Measurements from ENCODE around the gene MAP6D1.

MAP6D1 gene

GRCh38 chr3:183797996-183798395 lies 27.4 kb downstream of the MAP6D1 start:
- no peak for ATAC-seq
- TF ChIP-seq GLIS3 (CRISPR knock-in tag; IDR thresholded peaks at IDR 0.05) (no peak), CREB5 (CRISPR knock-in tag; IDR thresholded peaks at IDR 0.05; ENCODE audit: low read depth) (no peak), ISL1 (CRISPR knock-in tag; IDR thresholded peaks at IDR 0.05) (no peak), TSHZ2 (CRISPR knock-in tag; IDR thresholded peaks at IDR 0.05) (no peak), ZNF565 (CRISPR knock-in tag; conservative IDR thresholded peaks at IDR 0.05; ENCODE audit: low read depth) (no peak), TOX (CRISPR knock-in tag; IDR thresholded peaks at IDR 0.05; ENCODE audit: borderline replicate concordance) (no peak), ESRRG (CRISPR knock-in tag; IDR thresholded peaks at IDR 0.05) (no peak), POU6F1 (CRISPR knock-in tag; IDR thresholded peaks at IDR 0.05; ENCODE audit: borderline replicate concordance, low read depth) (no peak), PATZ1 (CRISPR knock-in tag; IDR thresholded peaks at IDR 0.05; ENCODE audit: borderline replicate concordance) (no peak)

- no peak for ATAC-seq
- TF ChIP-seq ZNF565 (CRISPR knock-in tag; conservative IDR thresholded peaks at IDR 0.05; ENCODE audit: low read depth) (no peak), CREB5 (CRISPR knock-in tag; IDR thresholded peaks at IDR 0.05; ENCODE audit: low read depth) (no peak), SNAI2 (CRISPR knock-in tag; IDR thresholded peaks at IDR 0.05) (no peak), BACH2 (CRISPR knock-in tag; IDR thresholded peaks at IDR 0.05; ENCODE audit: borderline replicate concordance) (no peak), RARB (CRISPR knock-in tag; IDR thresholded peaks at IDR 0.05) (no peak), ZFP30 (CRISPR knock-in tag; IDR thresholded peaks at IDR 0.05) (no peak), GLIS3 (CRISPR knock-in tag; IDR thresholded peaks at IDR 0.05) (no peak), ESRRG (CRISPR knock-in tag; IDR thresholded peaks at IDR 0.05) (no peak)
These were observed 29.0 kb downstream of the MAP6D1 start for GRCh38 chr3:183796372-183796771.

GRCh38 chr3:183794452-183794851 lies 30.9 kb downstream of the MAP6D1 start:
- TF ChIP-seq ZFP3 (CRISPR knock-in tag; IDR thresholded peaks at IDR 0.05) (no peak), ISL1 (CRISPR knock-in tag; IDR thresholded peaks at IDR 0.05) (no peak), PPARA (CRISPR knock-in tag; IDR thresholded peaks at IDR 0.05; ENCODE audit: borderline replicate concordance) (no peak), SNAI2 (CRISPR knock-in tag; IDR thresholded peaks at IDR 0.05) (no peak), PATZ1 (CRISPR knock-in tag; IDR thresholded peaks at IDR 0.05; ENCODE audit: borderline replicate concordance) (no peak)
- ATAC-seq: no peak

- no peak for ATAC-seq
- no peak for TF ChIP-seq CSRNP3 (CRISPR knock-in tag; IDR thresholded peaks at IDR 0.05)
- no peak for TF ChIP-seq CSDC2 (CRISPR knock-in tag; IDR thresholded peaks at IDR 0.05)
- no peak for TF ChIP-seq TOX (CRISPR knock-in tag; IDR thresholded peaks at IDR 0.05; ENCODE audit: borderline replicate concordance)
- TF ChIP-seq ZFP3 (CRISPR knock-in tag; IDR thresholded peaks at IDR 0.05): no peak
- no peak for TF ChIP-seq ESRRG (CRISPR knock-in tag; IDR thresholded peaks at IDR 0.05)
- no peak for TF ChIP-seq ZFP30 (CRISPR knock-in tag; IDR thresholded peaks at IDR 0.05)
- no peak for TF ChIP-seq PATZ1 (CRISPR knock-in tag; IDR thresholded peaks at IDR 0.05; ENCODE audit: borderline replicate concordance)
These were observed 32.4 kb downstream of the MAP6D1 start for GRCh38 chr3:183792976-183793375.
